Muscle layer of colon (tissue), 2 donors: ENCODE measurements around the gene ARHGEF16.

ENCODE experiments used
- H3K27ac ChIP-seq: one replicate; pipeline ENCODE4 v1.7.0; 2013; ENCODE audit warnings: low read depth, mild to moderate bottlenecking, low read length, moderate library complexity
- H3K27me3 ChIP-seq, 2 donors: one replicate each; pipeline ENCODE4 v1.7.0; 2013; ENCODE audit warnings: low read length in 2 of 2, mild to moderate bottlenecking in 2 of 2; ENCODE audit not compliant: insufficient read depth in 2 of 2, control insufficient read depth in 1 of 2
- H3K36me3 ChIP-seq: one replicate; pipeline ENCODE4 v1.7.0; 2013; ENCODE audit warnings: mild to moderate bottlenecking, low read length; ENCODE audit not compliant: insufficient read depth
- H3K4me1 ChIP-seq: one replicate; pipeline ENCODE4 v1.7.0; 2013; ENCODE audit warnings: mild to moderate bottlenecking, low read length; ENCODE audit not compliant: insufficient read depth
- H3K4me3 ChIP-seq, 2 donors: one replicate each; pipeline ENCODE4 v1.7.0; 2013; ENCODE audit warnings: low read length in 2 of 2, low read depth in 1 of 2, mild to moderate bottlenecking in 1 of 2, moderate library complexity in 1 of 2
- H3K9ac ChIP-seq: one replicate; pipeline ENCODE4 v1.7.0; 2013; ENCODE audit warnings: low read length
- H3K9me3 ChIP-seq: one replicate; pipeline ENCODE4 v1.7.0; 2013; ENCODE audit warnings: mild to moderate bottlenecking, low read length
- donor health status: abdominal sarcoma.
- donor health status: Adenocarcinoma of cecum.

The ARHGEF16 gene

GRCh38 chr1:3483380-3483779, 28.9 kb downstream of the ARHGEF16 start:
- H3K4me1 ChIP-seq = no peaks in the 10 kb centered on the region
- H3K9me3 ChIP-seq = no peaks in the 10 kb centered on the region
- no peaks in the 10 kb centered on the region for H3K36me3 ChIP-seq
- H3K4me3 ChIP-seq = no peak overlapping the region
- H3K27ac ChIP-seq = no peak overlapping the region
- H3K9ac ChIP-seq = no peak overlapping the region
- peaks cover 0 to 11% of the 10 kb centered on the region in 2 donors for H3K27me3 ChIP-seq

- H3K4me1 ChIP-seq = no peaks in the 10 kb centered on the region
- no peak overlapping the region for H3K4me3 ChIP-seq
- no peaks in the 10 kb centered on the region for H3K36me3 ChIP-seq
- H3K27me3 ChIP-seq = peaks cover 0 to 11% of the 10 kb centered on the region in 2 donors
- H3K9me3 ChIP-seq = no peaks in the 10 kb centered on the region
- no peak overlapping the region for H3K9ac ChIP-seq
- H3K27ac ChIP-seq = no peak overlapping the region
Observed at GRCh38 chr1:3483801-3484444, 29.5 kb downstream of the ARHGEF16 start.

- Histone ChIP-seq H3K9me3 (no peaks in the 10 kb centered on the region), H3K36me3 (no peaks in the 10 kb centered on the region), H3K27me3 (peaks cover 0 to 11% of the 10 kb centered on the region in 2 donors), H3K9ac (no peak overlapping the region), H3K4me3 (no peak overlapping the region), H3K27ac (no peak overlapping the region), H3K4me1 (no peaks in the 10 kb centered on the region)
Observed at GRCh38 chr1:3485016-3485415, 30.6 kb downstream of the ARHGEF16 start.

GRCh38 chr1:3488432-3488831, 34.0 kb downstream of the ARHGEF16 start:
- Histone ChIP-seq H3K4me1 (no peaks in the 10 kb centered on the region), H3K9ac (no peak overlapping the region), H3K9me3 (no peaks in the 10 kb centered on the region), H3K36me3 (no peaks in the 10 kb centered on the region), H3K27me3 (peaks cover 0 to 7% of the 10 kb centered on the region in 2 donors), H3K4me3 (no peak overlapping the region), H3K27ac (no peak overlapping the region)

- H3K4me3 ChIP-seq = no peak overlapping the region
- peaks cover 0 to 6% of the 10 kb centered on the region in 2 donors for H3K27me3 ChIP-seq
- H3K36me3 ChIP-seq = no peaks in the 10 kb centered on the region
- H3K9me3 ChIP-seq = no peaks in the 10 kb centered on the region
- H3K27ac ChIP-seq = no peak overlapping the region
- no peaks in the 10 kb centered on the region for H3K4me1 ChIP-seq
- no peak overlapping the region for H3K9ac ChIP-seq
Observed at GRCh38 chr1:3490046-3490745, 35.7 kb downstream of the ARHGEF16 start.

- Histone ChIP-seq H3K9ac (no peak overlapping the region), H3K27me3 (peaks cover 0 to 6% of the 10 kb centered on the region in 2 donors), H3K9me3 (no peaks in the 10 kb centered on the region), H3K4me3 (no peak overlapping the region), H3K27ac (no peak overlapping the region), H3K36me3 (no peaks in the 10 kb centered on the region), H3K4me1 (no peaks in the 10 kb centered on the region)
Observed at GRCh38 chr1:3491291-3492246, 37.1 kb downstream of the ARHGEF16 start.

- H3K9ac ChIP-seq = no peak overlapping the region
Observed at GRCh38 chr1:3492545-3493246, 38.2 kb downstream of the ARHGEF16 start.

GRCh38 chr1:3494321-3495308, 40.1 kb downstream of the ARHGEF16 start:
- no peak overlapping the region for H3K27ac ChIP-seq
- H3K9me3 ChIP-seq = no peaks in the 10 kb centered on the region
- H3K4me1 ChIP-seq = no peaks in the 10 kb centered on the region
- no peaks in the 10 kb centered on the region for H3K36me3 ChIP-seq
- H3K27me3 ChIP-seq = peaks cover 0 to 6% of the 10 kb centered on the region in 2 donors
- H3K4me3 ChIP-seq = no peak overlapping the region
- H3K9ac ChIP-seq = no peak overlapping the region

More at GRCh38 chr1:3492545-3493246, 38.2 kb downstream of the ARHGEF16 start:
- Histone ChIP-seq H3K9me3 (no peaks in the 10 kb centered on the region), H3K27ac (no peak overlapping the region), H3K36me3 (no peaks in the 10 kb centered on the region), H3K4me1 (no peaks in the 10 kb centered on the region), H3K4me3 (no peak overlapping the region), H3K27me3 (peaks cover 0 to 6% of the 10 kb centered on the region in 2 donors)

GRCh38 chr1:3495776-3496745, 41.6 kb downstream of the ARHGEF16 start:
- no peak overlapping the region for H3K27ac ChIP-seq
- peaks cover 0 to under 1% of the 10 kb centered on the region in 2 donors for H3K27me3 ChIP-seq
- no peaks in the 10 kb centered on the region for H3K36me3 ChIP-seq
- no peaks in the 10 kb centered on the region for H3K4me1 ChIP-seq
- no peak overlapping the region for H3K4me3 ChIP-seq
- no peaks in the 10 kb centered on the region for H3K9me3 ChIP-seq
- H3K9ac ChIP-seq = no peak overlapping the region
